Endothelial cell of umbilical vein (primary cell): ENCODE results near the gene WHRN.

Source experiments
- CTCF ChIP-seq, 2 donors: IDR thresholded peaks; 1 replicate in 1 of 2; 2 replicates in 1 of 2; pipeline ENCODE4 v1.5.1; 2011; ENCODE audit warnings: low read length in 2 of 2, mild to moderate bottlenecking in 2 of 2, moderate library complexity in 2 of 2, control low read depth in 1 of 2, inconsistent platforms in 1 of 2, low read depth in 1 of 2; ENCODE audit not compliant: insufficient read depth in 1 of 2; ENCODE audit errors: extremely low read depth in 1 of 2
- EZH2 ChIP-seq: IDR thresholded peaks from 2 replicates; pipeline ENCODE4 v1.6.1; 2012; ENCODE audit warnings: borderline replicate concordance, low read depth, mild to moderate bottlenecking, moderate library complexity, low read length, inconsistent platforms; ENCODE audit not compliant: severe bottlenecking
- FOS ChIP-seq: IDR thresholded peaks from 2 replicates; pipeline ENCODE4 v1.6.1; 2011; ENCODE audit warnings: mild to moderate bottlenecking, low read length, moderate library complexity, borderline replicate concordance; ENCODE audit not compliant: insufficient read depth
- GATA2 ChIP-seq: IDR thresholded peaks from 2 replicates; pipeline ENCODE4 v1.7.0; 2011; ENCODE audit warnings: low read depth, mild to moderate bottlenecking, moderate library complexity, mixed read lengths, low read length; ENCODE audit not compliant: insufficient read length, insufficient read depth
- JUN ChIP-seq: IDR thresholded peaks from 2 replicates; pipeline ENCODE4 v1.6.1; 2011; ENCODE audit warnings: borderline replicate concordance, low read depth; ENCODE audit not compliant: insufficient read length, insufficient read depth
- MAX ChIP-seq: IDR thresholded peaks from 2 replicates; pipeline ENCODE4 v1.6.1; 2011; ENCODE audit not compliant: insufficient read depth, insufficient read length
- MYC ChIP-seq: IDR thresholded peaks from one replicate; pipeline ENCODE4 v1.6.1; 2011; ENCODE audit warnings: mild to moderate bottlenecking, low read depth, low read length
- POLR2A ChIP-seq: IDR thresholded peaks from 2 replicates; pipeline ENCODE4 v1.6.1; 2012; ENCODE audit warnings: low read depth, mild to moderate bottlenecking, control low read depth, low read length
- POLR2AphosphoS5 ChIP-seq: IDR thresholded peaks from 2 replicates; pipeline ENCODE4 v1.6.1; 2012; ENCODE audit warnings: low read depth, mild to moderate bottlenecking, control low read depth, low read length, moderate library complexity; ENCODE audit not compliant: insufficient read depth

GRCh38 chr9:114491430-114492003 lies 13.8 kb downstream of the WHRN start:
- TF ChIP-seq CTCF (IDR thresholded peaks at IDR 0.05; ENCODE audit: extremely low read depth in 1 of 2, insufficient read depth in 1 of 2, low read depth in 1 of 2, low read length in 2 of 2): no peak
- no peak for TF ChIP-seq EZH2
- TF ChIP-seq POLR2AphosphoS5: no peak
- TF ChIP-seq POLR2A: no peak
- no peak for TF ChIP-seq MAX
- TF ChIP-seq FOS: no peak
- no peak for TF ChIP-seq MYC
- TF ChIP-seq JUN: no peak
- TF ChIP-seq GATA2: no peak
